ENCODE measurements around the gene PGD. TPM values are rescaled to one million over a fixed set of nuclear protein-coding genes. Genes with fewer than 3 reads are reported as not detected.

Gene PGD
- polyA plus RNA-seq, 2 of the 4 experiments (the other 2 are of a cell fraction), result 700 to 1,758 TPM

GRCh38 chr1:10432910-10433700, 34.2 kb downstream of the PGD start:
- Histone ChIP-seq H3K4me1 (peaks cover 12% of the 10 kb centered on the region; the same call in 2 of the 3 replicates), H3K9me3 (no peaks in the 10 kb centered on the region), H3K4me2 (no peak overlapping the region), H3K4me3 (no peak overlapping the region), H3K27ac (no peak overlapping the region)
- WGBS (ENCODE audit: missing lambda C conversion rate), result 75% methylated on average over 14 of the region's 14 CpGs
- DNase-seq (ENCODE audit: low read depth in 1 of 2, low spot score in 1 of 2) (no peak), ATAC-seq (no peak), FAIRE-seq (no peak)
- ChIA-PET POLR2A (no interaction called here), CTCF (interaction anchor here (1.3 to 6.6 kb wide), 3 partner anchors 9 to 60 kb away, joined by 3 to 63 read pairs (median 59); no protein-coding TSS in a partner anchor)
- TF ChIP-seq POLR2AphosphoS2 (conservative IDR thresholded peaks at IDR 0.05; ENCODE audit: low read length), result no peak
- no peak for TF ChIP-seq BHLHE40 (IDR thresholded peaks at IDR 0.05; ENCODE audit: low read depth, low read length)
- no peak for TF ChIP-seq NR3C1 (IDR thresholded peaks at IDR 0.05)
- TF ChIP-seq RARB (CRISPR knock-in tag; IDR thresholded peaks at IDR 0.05), result no peak
- no peak for TF ChIP-seq EHF (CRISPR knock-in tag; IDR thresholded peaks at IDR 0.05)
- no peak for TF ChIP-seq KDM5A (IDR thresholded peaks at IDR 0.05)
- TF ChIP-seq, protein P1, sequence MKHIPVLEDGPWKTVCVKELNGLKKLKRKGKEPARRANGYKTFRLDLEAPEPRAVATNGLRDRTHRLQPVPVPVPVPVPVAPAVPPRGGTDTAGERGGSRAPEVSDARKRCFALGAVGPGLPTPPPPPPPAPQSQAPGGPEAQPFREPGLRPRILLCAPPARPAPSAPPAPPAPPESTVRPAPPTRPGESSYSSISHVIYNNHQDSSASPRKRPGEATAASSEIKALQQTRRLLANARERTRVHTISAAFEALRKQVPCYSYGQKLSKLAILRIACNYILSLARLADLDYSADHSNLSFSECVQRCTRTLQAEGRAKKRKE (CRISPR knock-in tag; IDR thresholded peaks at IDR 0.05; ENCODE audit: low read depth), result no peak

GRCh38 chr1:10433790-10434189, 34.9 kb downstream of the PGD start:
- no peaks in the 10 kb centered on the region for H3K9me3 ChIP-seq
- DNase-seq (ENCODE audit: low read depth in 1 of 2, low spot score in 1 of 2) (no peak), ATAC-seq (no peak), FAIRE-seq (no peak)
- TF ChIP-seq TFCP2L1 (CRISPR knock-in tag; IDR thresholded peaks at IDR 0.05), result no peak
- TF ChIP-seq HOXB13 (CRISPR knock-in tag; IDR thresholded peaks at IDR 0.05; ENCODE audit: low read depth), result no peak
- TF ChIP-seq HEYL (CRISPR knock-in tag; IDR thresholded peaks at IDR 0.05), result no peak
- no peak for TF ChIP-seq EHMT2 (IDR thresholded peaks at IDR 0.05; ENCODE audit: low read depth)
- no peak for TF ChIP-seq NFE2L2 (conservative IDR thresholded peaks at IDR 0.05; ENCODE audit: low read length)
- no peak for TF ChIP-seq MYC (IDR thresholded peaks at IDR 0.05; ENCODE audit: borderline replicate concordance, low read length)
- TF ChIP-seq EP300 (IDR thresholded peaks at IDR 0.05), result no peak
- no peak overlapping the region for H3K4me3 ChIP-seq
- ChIA-PET POLR2A (no interaction called here), CTCF (interaction anchor here (1.0 to 6.6 kb wide), 4 partner anchors 9 to 225 kb away, joined by 3 to 63 read pairs (median 31); no protein-coding TSS in a partner anchor)
- H3K27ac ChIP-seq, result no peak overlapping the region
- H3K4me1 ChIP-seq, result peaks cover 8% of the 10 kb centered on the region; the same call in 2 of the 3 replicates
- WGBS (ENCODE audit: missing lambda C conversion rate), result 94% methylated on average over 11 of the region's 11 CpGs
- H3K4me2 ChIP-seq, result no peak overlapping the region

- CTCF ChIA-PET, result interaction anchor here (1.0 to 6.6 kb wide), 3 partner anchors 57 to 225 kb away, joined by 3 to 63 read pairs (median 5); no protein-coding TSS in a partner anchor
- ATAC-seq, result no peak
Observed at GRCh38 chr1:10434590-10434989, 35.7 kb downstream of the PGD start.

More at GRCh38 chr1:10434590-10434989, 35.7 kb downstream of the PGD start:
- 95% methylated on average over 5 of the region's 5 CpGs for WGBS (ENCODE audit: missing lambda C conversion rate)
- TF ChIP-seq KDM5A (IDR thresholded peaks at IDR 0.05) (no peak), PHF8 (IDR thresholded peaks at IDR 0.05; ENCODE audit: borderline replicate concordance, low read depth) (no peak), USF2 (IDR thresholded peaks at IDR 0.05) (no peak), CHD4 (IDR thresholded peaks at IDR 0.05; ENCODE audit: borderline replicate concordance) (no peak), PBX3 (IDR thresholded peaks at IDR 0.05) (no peak), BHLHE40 (IDR thresholded peaks at IDR 0.05; ENCODE audit: low read depth, low read length) (no peak), FOSB (CRISPR knock-in tag; IDR thresholded peaks at IDR 0.05) (no peak)
- Histone ChIP-seq H3K4me1 (peaks cover 8% of the 10 kb centered on the region; the same call in 2 of the 3 replicates), H3K4me2 (no peak overlapping the region), H3K9me3 (no peaks in the 10 kb centered on the region), H3K4me3 (no peak overlapping the region), H3K27ac (no peak overlapping the region)
- DNase-seq (ENCODE audit: low read depth in 1 of 2, low spot score in 1 of 2), result no peak
- POLR2A ChIA-PET, result no interaction called here
- no peak for FAIRE-seq

All from A549 (cell line).